Activated T-helper 2 cell treated with anti-CD3 and anti-CD28 coated beads, Interferon-gamma antibody, Interleukin-2, Interleukin-4, amounts not matched to agents 10 μg/mL and 5 μg/mL and 100 μg/mL, durations not matched to agents 14 hours and 24 hours and 36 hours (primary cell): ENCODE measurements around the gene OXLD1. TPM values are rescaled to one million over a fixed set of nuclear protein-coding genes. Genes with fewer than 3 reads are reported as not detected.

Experiments used
- DNase-seq: peaks from one replicate; pipeline ENCODE4 v3.0.0; 2021; ENCODE audit warnings: low spot score
- H3K27ac Mint-ChIP-seq: one replicate; pipeline ENCODE4 v1.8.0; 2021; ENCODE audit warnings: mixed read lengths
- H3K27me3 Mint-ChIP-seq: one replicate; pipeline ENCODE4 v1.8.0; 2021; ENCODE audit warnings: low read depth, mixed read lengths
- H3K36me3 Mint-ChIP-seq: one replicate; pipeline ENCODE4 v1.8.0; 2021; ENCODE audit warnings: low read depth, mixed read lengths
- H3K4me1 Mint-ChIP-seq: one replicate; pipeline ENCODE4 v1.8.0; 2021; ENCODE audit warnings: low read depth, mixed read lengths
- H3K4me3 Mint-ChIP-seq: one replicate; pipeline ENCODE4 v1.8.0; 2021; ENCODE audit warnings: low read depth, mild to moderate bottlenecking, moderate library complexity, mixed read lengths
- H3K9me3 Mint-ChIP-seq: one replicate; pipeline ENCODE4 v1.8.0; 2021; ENCODE audit warnings: mixed read lengths
- intact Hi-C: fragments of 100-400 bp; cut with micrococcal nuclease; formaldehyde crosslinking; loops from one replicate; pipeline ENCODE4 v1.15.1; 2023
- total RNA-seq: library from RNA; stranded (reverse); gene quantifications from 2 replicates; pipeline ENCODE4 v1.2.3, GENCODE V29; 2022

The OXLD1 gene
- total RNA-seq, 1 donor from 2014 or later, result 52.7 TPM

- no peak for DNase-seq
- intact Hi-C loops, result loop anchor here (2.0 to 5.0 kb wide), 2 partner anchors 29 to 36 kb away; partner anchors contain the start of genes MRPL12, NPLOC4 and TSPAN10
- H3K4me1 Mint-ChIP-seq, result peaks cover 29% of the 10 kb centered on the region
- no peaks in the 10 kb centered on the region for H3K9me3 Mint-ChIP-seq
- H3K27ac Mint-ChIP-seq, result peak overlapping the region; percentile 95
- no peaks in the 10 kb centered on the region for H3K27me3 Mint-ChIP-seq
- peaks cover 51% of the 10 kb centered on the region for H3K36me3 Mint-ChIP-seq
- H3K4me3 Mint-ChIP-seq, result peak overlapping the region; percentile 94
Measured at GRCh38 chr17:81666092-81666341, 388 bp downstream of the OXLD1 start.

GRCh38 chr17:81665205-81666091 is 957 bp downstream of the OXLD1 start:
- H3K36me3 Mint-ChIP-seq, result peaks cover 49% of the 10 kb centered on the region
- intact Hi-C loops, result loop anchor here (2.0 to 5.0 kb wide), 2 partner anchors 29 to 37 kb away; partner anchors contain the start of genes MRPL12, NPLOC4 and TSPAN10
- H3K9me3 Mint-ChIP-seq, result no peaks in the 10 kb centered on the region
- peaks cover 29% of the 10 kb centered on the region for H3K4me1 Mint-ChIP-seq
- peak overlapping the region; percentile 94 for H3K4me3 Mint-ChIP-seq
- peak; percentile 33 for DNase-seq
- H3K27me3 Mint-ChIP-seq, result no peaks in the 10 kb centered on the region
- H3K27ac Mint-ChIP-seq, result peak overlapping the region; percentile 95

GRCh38 chr17:81664051-81664470 is 2.3 kb downstream of the OXLD1 start:
- peak overlapping the region; percentile 47 for H3K4me3 Mint-ChIP-seq
- no peaks in the 10 kb centered on the region for H3K27me3 Mint-ChIP-seq
- intact Hi-C loops, result no loop called here
- peaks cover 38% of the 10 kb centered on the region for H3K36me3 Mint-ChIP-seq
- H3K27ac Mint-ChIP-seq, result peak overlapping the region; percentile 49
- peaks cover 29% of the 10 kb centered on the region for H3K4me1 Mint-ChIP-seq
- H3K9me3 Mint-ChIP-seq, result no peaks in the 10 kb centered on the region
- no peak for DNase-seq

GRCh38 chr17:81662002-81662401 is 4.4 kb downstream of the OXLD1 start:
- H3K27me3 Mint-ChIP-seq, result no peaks in the 10 kb centered on the region
- no peak for DNase-seq
- peaks cover 22% of the 10 kb centered on the region for H3K4me1 Mint-ChIP-seq
- peaks cover 26% of the 10 kb centered on the region for H3K36me3 Mint-ChIP-seq
- no peak overlapping the region for H3K4me3 Mint-ChIP-seq
- H3K27ac Mint-ChIP-seq, result no peak overlapping the region
- intact Hi-C loops, result no loop called here
- H3K9me3 Mint-ChIP-seq, result no peaks in the 10 kb centered on the region

GRCh38 chr17:81660441-81660840 is 6.0 kb downstream of the OXLD1 start:
- H3K36me3 Mint-ChIP-seq, result peaks cover 14% of the 10 kb centered on the region
- intact Hi-C loops, result no loop called here
- no peaks in the 10 kb centered on the region for H3K9me3 Mint-ChIP-seq

GRCh38 chr17:81659038-81659437 is 7.4 kb downstream of the OXLD1 start:
- H3K27me3 Mint-ChIP-seq, result no peaks in the 10 kb centered on the region
- DNase-seq, result no peak
- H3K36me3 Mint-ChIP-seq, result peaks cover 4% of the 10 kb centered on the region
- H3K27ac Mint-ChIP-seq, result no peak overlapping the region
- intact Hi-C loops, result no loop called here
- H3K4me3 Mint-ChIP-seq, result no peak overlapping the region
- no peaks in the 10 kb centered on the region for H3K9me3 Mint-ChIP-seq
- H3K4me1 Mint-ChIP-seq, result peaks cover 13% of the 10 kb centered on the region

More at GRCh38 chr17:81660441-81660840, 6.0 kb downstream of the OXLD1 start:
- Mint-ChIP-seq H3K27me3 (no peaks in the 10 kb centered on the region), H3K4me1 (peaks cover 20% of the 10 kb centered on the region), H3K27ac (no peak overlapping the region), H3K4me3 (no peak overlapping the region)
- DNase-seq, result no peak

- Mint-ChIP-seq H3K4me3 (no peak overlapping the region), H3K4me1 (peaks cover 13% of the 10 kb centered on the region), H3K27ac (no peak overlapping the region), H3K27me3 (no peaks in the 10 kb centered on the region), H3K9me3 (no peaks in the 10 kb centered on the region), H3K36me3 (no peaks in the 10 kb centered on the region)
- no peak for DNase-seq
- intact Hi-C loops, result no loop called here
Measured at GRCh38 chr17:81656835-81657234, 9.6 kb downstream of the OXLD1 start.

GRCh38 chr17:81656118-81656743 is 10.2 kb downstream of the OXLD1 start, which contains the start of gene PDE6G:
Gene PDE6G (minus strand): TSS chr17:81656542. CDS start chr17:81653305, 3,237 bp downstream.
- no peak for DNase-seq
- H3K9me3 Mint-ChIP-seq, result no peaks in the 10 kb centered on the region
- intact Hi-C loops, result no loop called here
- H3K27me3 Mint-ChIP-seq, result no peaks in the 10 kb centered on the region
- no peak within 1 kb of the TSS for H3K4me3 Mint-ChIP-seq
- no peaks in the 10 kb centered on the region for H3K36me3 Mint-ChIP-seq
- H3K27ac Mint-ChIP-seq, result no peak within 1 kb of the TSS
- peaks cover 13% of the 10 kb centered on the region for H3K4me1 Mint-ChIP-seq

- no peaks in the 10 kb centered on the region for H3K9me3 Mint-ChIP-seq
- DNase-seq, result no peak
- H3K4me1 Mint-ChIP-seq, result peaks cover 13% of the 10 kb centered on the region
- H3K36me3 Mint-ChIP-seq, result no peaks in the 10 kb centered on the region
- intact Hi-C loops, result no loop called here
- no peak overlapping the region for H3K27ac Mint-ChIP-seq
- no peak overlapping the region for H3K4me3 Mint-ChIP-seq
- no peaks in the 10 kb centered on the region for H3K27me3 Mint-ChIP-seq
Measured at GRCh38 chr17:81655378-81656117, 10.9 kb downstream of the OXLD1 start.

GRCh38 chr17:81652906-81653771 is 13.3 kb downstream of the OXLD1 start:
- peak overlapping the region; percentile 81 for H3K4me3 Mint-ChIP-seq
- intact Hi-C loops, result no loop called here
- H3K36me3 Mint-ChIP-seq, result no peaks in the 10 kb centered on the region
- H3K27me3 Mint-ChIP-seq, result peaks cover 2% of the 10 kb centered on the region
- peak overlapping the region; percentile 76 for H3K27ac Mint-ChIP-seq
- H3K4me1 Mint-ChIP-seq, result peaks cover 13% of the 10 kb centered on the region
- no peak for DNase-seq
- no peaks in the 10 kb centered on the region for H3K9me3 Mint-ChIP-seq

- H3K27me3 Mint-ChIP-seq, result peaks cover 10% of the 10 kb centered on the region
- intact Hi-C loops, result no loop called here
- H3K36me3 Mint-ChIP-seq, result no peaks in the 10 kb centered on the region
- peaks cover 5% of the 10 kb centered on the region for H3K4me1 Mint-ChIP-seq
- no peak for DNase-seq
- peak overlapping the region; percentile 1 for H3K27ac Mint-ChIP-seq
- H3K4me3 Mint-ChIP-seq, result no peak overlapping the region
- H3K9me3 Mint-ChIP-seq, result no peaks in the 10 kb centered on the region
Measured at GRCh38 chr17:81651692-81652091, 14.7 kb downstream of the OXLD1 start.

GRCh38 chr17:81650951-81651350 is 15.5 kb downstream of the OXLD1 start:
- peaks cover 11% of the 10 kb centered on the region for H3K27me3 Mint-ChIP-seq
- intact Hi-C loops, result no loop called here
- no peaks in the 10 kb centered on the region for H3K36me3 Mint-ChIP-seq
- no peaks in the 10 kb centered on the region for H3K9me3 Mint-ChIP-seq
- H3K4me1 Mint-ChIP-seq, result peaks cover 5% of the 10 kb centered on the region
- H3K27ac Mint-ChIP-seq, result no peak overlapping the region
- H3K4me3 Mint-ChIP-seq, result no peak overlapping the region
- DNase-seq, result no peak
